OCI-LY1 (cell line): Measurements from ENCODE around the gene NEMP1.

Experiments
- H2AFZ ChIP-seq: fragments of 200-600 bp; sonication (generic), shearing (Covaris generic); 2 replicates; pipeline ENCODE4 v1.6.0; 2014; ENCODE audit warnings: antibody characterized with exemption, mild to moderate bottlenecking, low read length
- H3F3A ChIP-seq: fragments of 200-600 bp; sonication (generic), shearing (Covaris generic); 2 replicates; pipeline ENCODE4 v1.6.0; 2014; ENCODE audit warnings: mild to moderate bottlenecking, antibody characterized with exemption, low read length, moderate library complexity; ENCODE audit not compliant: insufficient read depth
- H3K27ac ChIP-seq: fragments of 200-600 bp; sonication (generic); 2 replicates; pipeline ENCODE4 v1.5.1; 2014; ENCODE audit warnings: low read length, mixed run types, mild to moderate bottlenecking, low read depth; ENCODE audit not compliant: poor library complexity, severe bottlenecking
- H3K27me3 ChIP-seq: fragments of 200-600 bp; sonication (generic); 2 replicates; pipeline ENCODE4 v1.6.0; 2014; ENCODE audit warnings: antibody characterized with exemption, mild to moderate bottlenecking, low read length, moderate library complexity; ENCODE audit not compliant: insufficient read depth
- H3K36me3 ChIP-seq: fragments of 200-600 bp; sonication (generic); 2 replicates; pipeline ENCODE4 v1.6.1; 2014; ENCODE audit warnings: mild to moderate bottlenecking, antibody characterized with exemption, low read length, moderate library complexity, mixed read lengths; ENCODE audit not compliant: insufficient read depth
- H3K4me1 ChIP-seq: fragments of 200-600 bp; sonication (generic); 2 replicates; pipeline ENCODE4 v1.5.1; 2014; ENCODE audit warnings: mild to moderate bottlenecking, low read length, moderate library complexity; ENCODE audit not compliant: insufficient read depth, severe bottlenecking
- H3K4me2 ChIP-seq: fragments of 200-600 bp; sonication (generic), shearing (Covaris generic); 2 replicates; pipeline ENCODE4 v1.6.1; 2014; ENCODE audit warnings: low read length
- H3K4me3 ChIP-seq: fragments of 200-600 bp; sonication (generic); 2 replicates; pipeline ENCODE4 v1.5.1; 2014; ENCODE audit warnings: low read length, low read depth, mild to moderate bottlenecking, mixed read lengths; ENCODE audit not compliant: poor library complexity, severe bottlenecking
- H3K79me2 ChIP-seq: fragments of 200-600 bp; shearing (Covaris generic); 2 replicates; pipeline ENCODE4 v1.6.1; 2016; ENCODE audit warnings: mixed run types, low read length, mixed read lengths; ENCODE audit not compliant: insufficient read depth
- H3K9ac ChIP-seq: fragments of 200-600 bp; sonication (generic), shearing (Covaris generic); 2 replicates; pipeline ENCODE4 v1.6.1; 2014; ENCODE audit warnings: mild to moderate bottlenecking, low read length, mixed read lengths
- H3K9me2 ChIP-seq: fragments of 200-600 bp; sonication (generic), shearing (Covaris generic); 2 replicates; pipeline ENCODE4 v1.6.1; 2014; ENCODE audit warnings: low read depth, mild to moderate bottlenecking, low read length, mixed read lengths
- H3K9me3 ChIP-seq: fragments of 200-600 bp; shearing (Covaris generic); 2 replicates; pipeline ENCODE4 v1.6.1; 2014; ENCODE audit warnings: low read length, mixed read lengths
- H4K20me1 ChIP-seq: fragments of 200-600 bp; sonication (generic), shearing (Covaris generic); 2 replicates; pipeline ENCODE4 v1.6.0; 2016; ENCODE audit warnings: mild to moderate bottlenecking, low read length; ENCODE audit not compliant: insufficient read depth
- CTCF ChIP-seq: fragments of 200-600 bp; sonication (generic), shearing (Covaris generic); IDR thresholded peaks from 2 replicates; pipeline ENCODE4 v1.5.1; 2017; ENCODE audit warnings: mild to moderate bottlenecking, antibody characterized with exemption, low read length, moderate library complexity, mixed read lengths
- EZH2 ChIP-seq: fragments of 200-600 bp; sonication (generic), shearing (Covaris generic); IDR thresholded peaks from 2 replicates; pipeline ENCODE4 v1.8.0; 2017; ENCODE audit warnings: borderline replicate concordance, mixed run types, mild to moderate bottlenecking, antibody characterized with exemption, low read length, moderate library complexity, mixed read lengths

NEMP1 gene

GRCh38 chr12:57051011-57051410, 27.6 kb downstream of the NEMP1 start:
- no peak overlapping the region for H3K27ac ChIP-seq
- TF ChIP-seq EZH2 (no peak), CTCF (no peak)
- no peaks in the 10 kb centered on the region for H3K4me1 ChIP-seq
- no peak overlapping the region for H3K4me2 ChIP-seq
- no peaks in the 10 kb centered on the region for H3K9me2 ChIP-seq
- H3K79me2 ChIP-seq: no peaks in the 10 kb centered on the region
- H4K20me1 ChIP-seq: no peaks in the 10 kb centered on the region
- no peak overlapping the region for H3K9ac ChIP-seq
- peaks cover 9% of the 10 kb centered on the region for H3K36me3 ChIP-seq
- H3K27me3 ChIP-seq: no peaks in the 10 kb centered on the region
- no peak overlapping the region for H2AFZ ChIP-seq
- no peak overlapping the region for H3K4me3 ChIP-seq
- H3K9me3 ChIP-seq: no peaks in the 10 kb centered on the region
- H3F3A ChIP-seq: no peaks in the 10 kb centered on the region

- H3K4me2 ChIP-seq: no peak within 1 kb of the TSS
Observed at GRCh38 chr12:57049890-57050289, 28.7 kb downstream of the NEMP1 start, which contains the start of gene MYO1A. Gene MYO1A, minus strand, starts transcription at chr12:57050129. Its CDS starts 1,806 bp downstream, at chr12:57048323.

GRCh38 chr12:57049119-57049446, 29.5 kb downstream of the NEMP1 start:
- Histone ChIP-seq H3K36me3 (no peaks in the 10 kb centered on the region; the same call in 1 of the 2 replicates), H4K20me1 (no peaks in the 10 kb centered on the region), H2AFZ (no peak overlapping the region), H3K4me2 (no peak overlapping the region), H3K4me1 (no peaks in the 10 kb centered on the region), H3K9me2 (no peaks in the 10 kb centered on the region), H3K9me3 (no peaks in the 10 kb centered on the region), H3K27me3 (no peaks in the 10 kb centered on the region), H3K79me2 (no peaks in the 10 kb centered on the region), H3K9ac (no peak overlapping the region), H3K4me3 (no peak overlapping the region), H3K27ac (no peak overlapping the region), H3F3A (no peaks in the 10 kb centered on the region)
- TF ChIP-seq EZH2 (no peak), CTCF (no peak)

More at GRCh38 chr12:57049890-57050289, 28.7 kb downstream of the NEMP1 start, which contains the start of gene MYO1A:
- Histone ChIP-seq H3K4me3 (no peak within 1 kb of the TSS), H3K36me3 (no peaks in the 10 kb centered on the region; the same call in 1 of the 2 replicates), H3K9me3 (no peaks in the 10 kb centered on the region), H2AFZ (no peak within 1 kb of the TSS), H3K27ac (no peak within 1 kb of the TSS), H3K4me1 (no peaks in the 10 kb centered on the region), H3K9ac (no peak within 1 kb of the TSS), H3F3A (no peaks in the 10 kb centered on the region), H3K9me2 (no peaks in the 10 kb centered on the region), H3K27me3 (no peaks in the 10 kb centered on the region), H4K20me1 (no peaks in the 10 kb centered on the region), H3K79me2 (no peaks in the 10 kb centered on the region)
- TF ChIP-seq CTCF (no peak), EZH2 (no peak)
